Immature natural killer cell (primary cell): ENCODE data around the gene TULP4. TPM values are rescaled to one million over a fixed set of nuclear protein-coding genes. Genes with fewer than 3 reads are reported as not detected.
A peak's percentile ranks its signal among the peaks of the same experiment; 100 is the strongest.

Experiments
- DNase-seq, 3 donors: peaks; one replicate each; pipeline ENCODE4 v3.0.0; 2022; ENCODE audit warnings: mixed read lengths in 1 of 3
- H3K27ac Mint-ChIP-seq, 6 donors: one replicate each; pipeline ENCODE4 v1.8.0; 2020; ENCODE audit warnings: mixed read lengths in 6 of 6, mild to moderate bottlenecking in 5 of 6, inconsistent platforms in 4 of 6, moderate library complexity in 3 of 6
- H3K27me3 Mint-ChIP-seq, 3 donors: one replicate each; pipeline ENCODE4 v1.8.0; 2020 to 2021; ENCODE audit warnings: low read depth in 3 of 3, mild to moderate bottlenecking in 3 of 3, mixed read lengths in 3 of 3, moderate library complexity in 3 of 3, inconsistent platforms in 1 of 3
- H3K36me3 Mint-ChIP-seq, 3 donors: one replicate each; pipeline ENCODE4 v1.8.0; 2020; ENCODE audit warnings: mixed read lengths in 3 of 3, inconsistent platforms in 2 of 3, mild to moderate bottlenecking in 2 of 3
- H3K4me1 Mint-ChIP-seq, 2 donors: one replicate each; pipeline ENCODE4 v1.8.0; 2020; ENCODE audit warnings: inconsistent platforms in 2 of 2, mild to moderate bottlenecking in 2 of 2, mixed read lengths in 2 of 2, moderate library complexity in 1 of 2
- H3K4me3 Mint-ChIP-seq, 5 donors: one replicate each; pipeline ENCODE4 v1.8.0; 2020; ENCODE audit warnings: mild to moderate bottlenecking in 5 of 5, mixed read lengths in 5 of 5, inconsistent platforms in 3 of 5, moderate library complexity in 3 of 5
- H3K9me3 Mint-ChIP-seq, 6 donors: one replicate each; pipeline ENCODE4 v1.8.0; 2020; ENCODE audit warnings: mild to moderate bottlenecking in 6 of 6, mixed read lengths in 6 of 6, inconsistent platforms in 4 of 6, moderate library complexity in 3 of 6
- polyA plus RNA-seq, 3 donors: library from polyadenylated mRNA; unstranded; fragments of 300-500 nt; fragmentation: Illumina TruSeq; gene quantifications; one replicate each; pipeline ENCODE4 v1.2.3, GENCODE V29; 2021

TULP4 gene
- polyA plus RNA-seq, 3 donors from 2014 or later: 19.0 to 46.9 (median 22.2) TPM

DNA sequence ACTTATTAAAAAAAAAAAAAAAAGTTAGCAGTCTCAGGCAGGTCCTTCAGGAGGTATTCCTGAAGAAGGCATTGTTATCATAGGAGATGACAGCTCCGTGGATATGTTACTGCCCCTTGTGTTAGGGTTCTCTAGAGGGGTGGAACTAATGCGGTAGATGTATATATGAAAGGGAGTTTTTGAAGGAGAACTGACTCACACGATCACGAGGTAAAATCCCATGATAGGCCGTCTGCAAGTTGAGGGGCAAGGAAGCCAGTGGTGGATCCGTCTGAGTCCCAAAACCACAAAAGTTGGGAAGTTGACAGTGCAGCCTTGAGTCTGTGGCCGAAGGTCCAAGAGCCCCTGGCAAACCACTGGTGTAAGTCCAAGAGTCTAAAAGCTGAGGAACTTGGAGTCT, 103.4 kb downstream of the TULP4 start:
- Mint-ChIP-seq H3K4me1 (peaks cover 0 to 2% of the 10 kb centered on the region in 2 donors), H3K27me3 (peaks cover 0 to 4% (median 0%) of the 10 kb centered on the region in 3 donors), H3K4me3 (no peak overlapping the region), H3K36me3 (peaks cover 20 to 31% (median 24%) of the 10 kb centered on the region in 3 donors), H3K9me3 (no peaks in the 10 kb centered on the region), H3K27ac (no peak overlapping the region)
- DNase-seq: no peak

DNA sequence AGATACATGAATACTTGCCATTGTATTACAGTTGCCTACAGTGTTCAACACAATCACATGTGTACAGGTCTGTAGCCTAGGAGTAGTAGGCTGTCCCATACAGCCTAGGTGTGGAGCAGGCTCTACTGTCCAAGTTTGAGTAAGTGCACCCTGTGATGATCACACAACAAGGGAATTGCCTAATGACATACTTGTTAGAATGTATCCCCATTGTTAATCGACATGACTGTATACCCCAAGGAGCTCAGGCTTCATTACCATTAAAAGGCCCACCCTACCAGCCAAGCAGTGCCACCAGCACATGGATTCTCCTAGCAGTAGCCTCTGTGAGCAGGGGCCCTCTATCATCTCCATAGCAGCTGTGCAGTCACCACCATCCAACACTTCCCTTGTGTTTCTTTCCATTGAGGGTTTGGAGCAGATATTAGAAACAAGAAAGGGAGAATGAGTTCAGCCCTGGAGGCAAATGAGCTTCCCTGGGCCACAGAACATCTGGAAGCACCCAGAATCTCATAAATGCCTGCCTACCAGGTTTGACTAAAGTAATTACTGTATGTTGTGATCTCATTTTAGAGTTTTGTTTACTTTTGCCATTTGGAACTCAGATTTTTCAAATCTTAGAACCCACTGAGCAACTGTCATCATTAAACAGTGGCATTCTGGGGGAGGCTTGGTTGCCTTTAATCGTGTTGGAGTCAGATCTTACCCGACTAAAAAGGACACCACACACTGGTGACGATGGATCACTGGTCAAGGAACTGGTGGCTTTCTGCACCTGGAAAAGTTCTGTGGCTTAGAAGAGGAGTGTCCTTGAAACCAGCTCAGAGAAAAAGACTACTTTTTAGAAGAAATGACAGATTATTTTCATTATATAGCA, 104.9 kb downstream of the TULP4 start:
- no peak for DNase-seq
- Mint-ChIP-seq H3K27me3 (peaks cover 0 to 2% (median 0%) of the 10 kb centered on the region in 3 donors), H3K36me3 (peaks cover 20 to 31% (median 24%) of the 10 kb centered on the region in 3 donors), H3K27ac (no peak overlapping the region), H3K4me1 (peaks cover 0 to 2% of the 10 kb centered on the region in 2 donors), H3K9me3 (no peaks in the 10 kb centered on the region), H3K4me3 (no peak overlapping the region)

GRCh38 chr6:158417760-158418098, 105.5 kb downstream of the TULP4 start:
- Mint-ChIP-seq H3K27me3 (peaks cover 0 to 2% (median 0%) of the 10 kb centered on the region in 3 donors), H3K36me3 (peaks cover 20 to 31% (median 24%) of the 10 kb centered on the region in 3 donors), H3K27ac (no peak overlapping the region)

DNA sequence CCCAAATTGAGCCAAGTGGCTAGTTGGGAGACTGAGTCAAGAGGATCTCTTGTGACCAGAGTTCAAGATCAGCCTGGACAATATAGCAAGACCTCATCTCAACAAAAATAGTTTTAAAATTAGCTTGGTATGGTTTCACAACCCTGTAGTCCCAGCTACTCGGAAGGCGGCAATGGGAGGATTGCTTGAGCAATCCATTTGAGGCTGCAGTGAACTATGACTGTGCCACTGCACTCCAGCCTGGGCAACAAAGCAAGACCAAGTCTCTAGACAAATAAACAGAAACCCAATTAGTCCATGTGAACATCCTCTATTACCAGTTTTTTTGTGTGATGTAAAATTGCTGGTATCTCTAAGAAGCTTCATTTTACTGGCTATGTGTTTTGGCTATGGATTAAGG, 106.2 kb downstream of the TULP4 start:
- H3K9me3 Mint-ChIP-seq: no peaks in the 10 kb centered on the region
- peaks cover 0 to 1% (median 0%) of the 10 kb centered on the region in 3 donors for H3K27me3 Mint-ChIP-seq
- H3K36me3 Mint-ChIP-seq: peaks cover 16 to 31% (median 24%) of the 10 kb centered on the region in 3 donors
- DNase-seq: no peak
- H3K27ac Mint-ChIP-seq: no peak overlapping the region
- H3K4me1 Mint-ChIP-seq: no peaks in the 10 kb centered on the region
- H3K4me3 Mint-ChIP-seq: no peak overlapping the region

More at GRCh38 chr6:158417760-158418098, 105.5 kb downstream of the TULP4 start:
- H3K9me3 Mint-ChIP-seq: no peaks in the 10 kb centered on the region
- H3K4me1 Mint-ChIP-seq: peaks cover 0 to 1% of the 10 kb centered on the region in 2 donors
- H3K4me3 Mint-ChIP-seq: no peak overlapping the region
- no peak for DNase-seq

DNA sequence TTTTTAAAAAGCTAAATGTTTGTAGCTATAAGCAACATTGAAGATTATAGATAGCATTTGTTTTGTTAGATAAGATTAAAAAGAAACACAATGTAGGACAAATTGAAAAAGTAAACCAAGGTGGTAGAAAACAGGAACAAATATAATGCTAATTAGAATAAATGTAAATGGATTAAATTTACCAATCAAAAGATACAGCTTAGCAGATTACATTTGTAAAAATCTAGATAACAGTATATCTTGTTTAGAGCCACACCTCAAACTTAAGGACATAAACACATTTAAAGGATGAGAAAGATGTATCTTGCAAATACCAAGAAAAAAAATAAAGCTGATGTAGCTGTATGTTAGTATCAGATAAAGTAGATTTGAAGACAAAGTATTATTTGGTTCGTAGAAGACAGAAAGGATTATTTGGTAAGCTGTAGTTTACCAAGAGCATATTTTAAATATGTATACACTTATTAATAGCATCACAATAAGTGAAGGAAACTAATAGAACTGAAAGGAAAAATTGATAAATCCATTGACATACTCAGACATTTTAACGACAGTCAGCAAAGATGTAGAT, 107.2 kb downstream of the TULP4 start:
- H3K36me3 Mint-ChIP-seq: peaks cover 16 to 28% (median 24%) of the 10 kb centered on the region in 3 donors
- DNase-seq: no peak
- no peak overlapping the region for H3K4me3 Mint-ChIP-seq
- H3K27me3 Mint-ChIP-seq: no peaks in the 10 kb centered on the region
- H3K9me3 Mint-ChIP-seq: no peaks in the 10 kb centered on the region
- no peak overlapping the region for H3K27ac Mint-ChIP-seq
- no peaks in the 10 kb centered on the region for H3K4me1 Mint-ChIP-seq

DNA sequence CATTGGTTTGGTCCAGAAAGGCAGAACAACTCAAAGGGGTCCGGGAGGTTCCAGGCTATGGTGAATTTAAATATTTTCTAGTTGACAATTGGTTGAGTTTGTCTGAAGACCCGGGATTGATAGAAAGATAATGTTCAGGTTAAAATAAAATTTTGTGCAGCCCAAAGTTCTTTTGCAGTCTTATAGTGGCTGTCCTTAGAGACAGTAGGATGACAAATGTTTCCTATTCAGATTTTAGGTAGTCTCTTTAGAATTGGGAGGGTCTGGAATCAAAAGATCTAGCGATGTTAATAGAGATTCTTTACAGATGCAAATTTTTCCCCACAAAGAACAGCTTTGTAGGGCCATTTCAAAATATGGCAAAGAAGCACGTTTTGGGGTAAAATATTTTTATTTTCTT, 109.1 kb downstream of the TULP4 start:
- Mint-ChIP-seq H3K4me3 (no peak overlapping the region), H3K9me3 (no peaks in the 10 kb centered on the region), H3K4me1 (no peaks in the 10 kb centered on the region), H3K36me3 (peaks cover 16 to 29% (median 23%) of the 10 kb centered on the region in 3 donors), H3K27me3 (no peaks in the 10 kb centered on the region), H3K27ac (no peak overlapping the region)
- no peak for DNase-seq

DNA sequence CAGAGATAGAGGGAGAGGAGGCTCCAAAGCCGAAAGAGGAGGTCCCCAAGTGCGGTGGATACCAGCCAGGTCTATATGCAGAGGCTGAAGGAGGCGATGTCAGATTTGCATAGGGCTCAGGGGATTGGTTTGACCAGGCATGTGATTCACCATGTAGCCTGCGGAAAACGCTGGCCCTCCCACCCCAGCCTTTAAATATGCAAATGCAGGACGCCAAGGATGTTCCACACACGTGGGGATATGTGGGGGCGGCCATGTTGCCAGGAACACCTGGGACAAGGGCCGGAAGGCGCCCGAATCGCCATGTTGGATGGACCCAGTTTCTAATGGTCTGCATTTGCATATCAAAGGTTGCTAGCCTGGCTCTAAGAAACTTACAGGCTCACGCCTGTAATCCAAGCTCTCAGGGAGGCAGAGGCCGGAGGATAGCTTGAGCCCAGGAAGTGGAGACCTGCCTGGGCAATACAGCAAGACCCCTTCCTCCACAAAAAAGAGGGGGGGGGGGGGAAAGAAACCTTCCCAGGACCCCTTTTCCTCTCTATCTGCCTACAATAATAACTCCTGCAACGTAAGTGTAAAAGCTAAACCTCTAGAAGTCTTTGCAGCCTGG, 110.5 kb downstream of the TULP4 start:
- Mint-ChIP-seq H3K4me3 (no peak overlapping the region), H3K36me3 (peaks cover 9 to 21% (median 13%) of the 10 kb centered on the region in 3 donors), H3K27ac (no peak overlapping the region), H3K4me1 (no peaks in the 10 kb centered on the region), H3K9me3 (no peaks in the 10 kb centered on the region), H3K27me3 (no peaks in the 10 kb centered on the region)
- no peak for DNase-seq

GRCh38 chr6:158431036-158431435, 118.8 kb downstream of the TULP4 start:
- Mint-ChIP-seq H3K27me3 (peaks cover 0 to 1% (median 0%) of the 10 kb centered on the region in 3 donors), H3K4me1 (no peaks in the 10 kb centered on the region), H3K9me3 (no peaks in the 10 kb centered on the region), H3K27ac (no peak overlapping the region), H3K4me3 (no peak overlapping the region), H3K36me3 (peaks cover 0 to 22% (median 15%) of the 10 kb centered on the region in 3 donors)
- no peak for DNase-seq

- Mint-ChIP-seq H3K9me3 (no peaks in the 10 kb centered on the region), H3K4me3 (no peak overlapping the region), H3K4me1 (no peaks in the 10 kb centered on the region), H3K36me3 (peaks cover 0 to 22% (median 14%) of the 10 kb centered on the region in 3 donors), H3K27me3 (peaks cover 0 to 1% (median 0%) of the 10 kb centered on the region in 3 donors), H3K27ac (no peak overlapping the region)
- no peak for DNase-seq
Measured at GRCh38 chr6:158431560-158431959, 119.3 kb downstream of the TULP4 start.

GRCh38 chr6:158437571-158437970, 125.3 kb downstream of the TULP4 start:
- peaks cover 11 to 15% of the 10 kb centered on the region in 2 donors for H3K4me1 Mint-ChIP-seq

GRCh38 chr6:158438226-158438625, 126.0 kb downstream of the TULP4 start:
- Mint-ChIP-seq H3K27me3 (peaks cover 0 to 1% (median 0%) of the 10 kb centered on the region in 3 donors), H3K9me3 (no peaks in the 10 kb centered on the region), H3K4me1 (peaks cover 11 to 15% of the 10 kb centered on the region in 2 donors), H3K36me3 (peaks cover 0 to 7% (median 6%) of the 10 kb centered on the region in 3 donors), H3K27ac (peak overlapping the region in 1 of 6 donors; percentile 14), H3K4me3 (no peak overlapping the region)
- no peak for DNase-seq

More at GRCh38 chr6:158437571-158437970, 125.3 kb downstream of the TULP4 start:
- DNase-seq: no peak
- no peak overlapping the region for H3K27ac Mint-ChIP-seq
- peaks cover 0 to 1% (median 0%) of the 10 kb centered on the region in 3 donors for H3K27me3 Mint-ChIP-seq
- H3K36me3 Mint-ChIP-seq: peaks cover 0 to 7% (median 6%) of the 10 kb centered on the region in 3 donors
- no peaks in the 10 kb centered on the region for H3K9me3 Mint-ChIP-seq
- H3K4me3 Mint-ChIP-seq: no peak overlapping the region

DNA sequence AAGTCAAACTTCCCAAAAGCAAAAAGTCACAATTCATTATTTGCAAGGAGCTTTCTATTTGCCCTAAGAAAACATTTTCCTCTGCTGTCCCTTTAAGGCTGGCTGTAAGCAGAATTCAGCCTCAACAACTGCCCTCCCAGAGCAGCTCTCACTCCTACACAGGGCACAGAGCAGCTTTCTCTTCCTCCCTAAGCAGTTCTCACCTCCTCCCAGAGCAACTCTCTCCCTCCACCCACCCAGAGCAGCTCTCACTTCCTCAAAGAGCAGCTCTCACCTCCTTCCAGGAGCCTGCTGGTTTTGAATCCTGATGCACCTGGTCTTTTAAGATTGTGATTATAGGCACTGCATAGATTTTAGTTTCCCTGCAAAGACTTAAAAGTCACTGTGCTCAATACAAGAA, 127.0 kb downstream of the TULP4 start:
- no peak for DNase-seq
- Mint-ChIP-seq H3K4me1 (peaks cover 11 to 15% of the 10 kb centered on the region in 2 donors), H3K4me3 (no peak overlapping the region), H3K27me3 (peaks cover 0 to 2% (median 1%) of the 10 kb centered on the region in 3 donors), H3K27ac (no peak overlapping the region), H3K36me3 (peaks cover 0 to 10% (median 6%) of the 10 kb centered on the region in 3 donors), H3K9me3 (no peaks in the 10 kb centered on the region)

- peak overlapping the region in 1 of 6 donors; percentile 22 for H3K27ac Mint-ChIP-seq
- no peak for DNase-seq
- peaks cover 11 to 15% of the 10 kb centered on the region in 2 donors for H3K4me1 Mint-ChIP-seq
- peaks cover 0 to 9% (median 0%) of the 10 kb centered on the region in 3 donors for H3K36me3 Mint-ChIP-seq
- H3K4me3 Mint-ChIP-seq: no peak overlapping the region
- H3K9me3 Mint-ChIP-seq: no peaks in the 10 kb centered on the region
- peaks cover 0 to 2% (median 1%) of the 10 kb centered on the region in 3 donors for H3K27me3 Mint-ChIP-seq
Measured at GRCh38 chr6:158441716-158442215, 129.5 kb downstream of the TULP4 start.
